ENCODE measurements around the gene LORICRIN.

LORICRIN gene

DNA sequence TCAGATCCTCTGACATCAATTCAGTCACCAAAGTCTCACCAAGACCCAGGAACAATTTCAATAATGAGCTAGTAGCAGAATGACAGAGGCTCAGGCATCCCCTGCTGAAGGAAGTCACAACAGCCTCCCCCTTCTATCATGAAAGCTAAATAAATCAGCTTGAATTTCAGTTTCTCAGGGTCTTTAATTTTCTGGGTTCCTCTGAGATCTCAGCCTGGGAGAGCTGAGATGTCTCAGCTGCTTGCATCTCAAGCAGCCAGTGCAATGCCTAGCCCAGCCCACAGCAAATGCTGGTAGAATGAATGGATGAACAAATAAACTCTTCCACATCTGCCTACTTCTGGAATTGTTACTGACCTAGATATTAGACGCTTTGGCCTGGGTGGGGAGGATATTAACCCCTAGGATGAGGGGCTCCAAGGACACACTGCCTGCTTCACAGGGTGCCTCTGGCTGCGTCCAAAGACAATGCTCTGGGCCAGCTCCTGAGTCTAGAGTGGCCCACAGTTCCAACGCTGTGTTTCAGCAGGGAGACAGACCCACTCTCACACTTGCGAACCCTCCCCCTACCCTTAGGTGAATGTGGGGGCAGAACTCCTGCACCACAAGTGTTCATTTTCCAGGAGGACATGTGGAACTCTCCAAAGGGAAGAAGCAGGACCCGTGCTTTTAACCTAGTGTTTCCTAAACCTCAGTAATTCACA is 11.2 kb upstream of the LORICRIN start:
- peaks cover 2 to 3% of the 10 kb centered on the region in 2 donors for H3K27me3 ChIP-seq (ENCODE audit: control insufficient read depth in 2 of 2, insufficient read depth in 2 of 2, low read length in 2 of 2)
- no peaks in the 10 kb centered on the region for H3K9me3 ChIP-seq (ENCODE audit: control insufficient read depth in 2 of 2, low read length in 2 of 2)
- no peaks in the 10 kb centered on the region for H3K4me1 ChIP-seq (ENCODE audit: control insufficient read depth in 2 of 2, insufficient read depth in 2 of 2, low read length in 2 of 2)
- H3K4me3 ChIP-seq (ENCODE audit: low read length in 2 of 2) = no peak overlapping the region
- H3K36me3 ChIP-seq (ENCODE audit: control insufficient read depth in 2 of 2, insufficient read depth in 2 of 2, low read length in 2 of 2) = no peaks in the 10 kb centered on the region
- no peak overlapping the region for H3K27ac ChIP-seq (ENCODE audit: low read depth in 2 of 2, low read length in 2 of 2)
- H3K9ac ChIP-seq (ENCODE audit: low read depth in 1 of 2, low read length in 2 of 2) = no peak overlapping the region

- Histone ChIP-seq H3K27me3 (ENCODE audit: control insufficient read depth in 2 of 2, insufficient read depth in 2 of 2, low read length in 2 of 2) (peaks cover 2 to 3% of the 10 kb centered on the region in 2 donors), H3K4me1 (ENCODE audit: control insufficient read depth in 2 of 2, insufficient read depth in 2 of 2, low read length in 2 of 2) (no peaks in the 10 kb centered on the region), H3K36me3 (ENCODE audit: control insufficient read depth in 2 of 2, insufficient read depth in 2 of 2, low read length in 2 of 2) (no peaks in the 10 kb centered on the region), H3K9me3 (ENCODE audit: control insufficient read depth in 2 of 2, low read length in 2 of 2) (no peaks in the 10 kb centered on the region), H3K9ac (ENCODE audit: low read depth in 1 of 2, low read length in 2 of 2) (no peak overlapping the region), H3K4me3 (ENCODE audit: low read length in 2 of 2) (no peak overlapping the region), H3K27ac (ENCODE audit: low read depth in 2 of 2, low read length in 2 of 2) (no peak overlapping the region)
These were observed 9.3 kb upstream of the LORICRIN start for GRCh38 chr1:153250166-153250565.

GRCh38 chr1:153251087-153251486 is 8.4 kb upstream of the LORICRIN start:
- no peak overlapping the region for H3K4me3 ChIP-seq (ENCODE audit: low read length in 2 of 2)
- no peaks in the 10 kb centered on the region for H3K4me1 ChIP-seq (ENCODE audit: control insufficient read depth in 2 of 2, insufficient read depth in 2 of 2, low read length in 2 of 2)
- no peak overlapping the region for H3K9ac ChIP-seq (ENCODE audit: low read depth in 1 of 2, low read length in 2 of 2)
- H3K9me3 ChIP-seq (ENCODE audit: control insufficient read depth in 2 of 2, low read length in 2 of 2) = no peaks in the 10 kb centered on the region
- H3K27ac ChIP-seq (ENCODE audit: low read depth in 2 of 2, low read length in 2 of 2) = no peak overlapping the region
- H3K27me3 ChIP-seq (ENCODE audit: control insufficient read depth in 2 of 2, insufficient read depth in 2 of 2, low read length in 2 of 2) = peaks cover 0 to 3% of the 10 kb centered on the region in 2 donors
- H3K36me3 ChIP-seq (ENCODE audit: control insufficient read depth in 2 of 2, insufficient read depth in 2 of 2, low read length in 2 of 2) = no peaks in the 10 kb centered on the region

GRCh38 chr1:153251562-153251961 is 7.9 kb upstream of the LORICRIN start:
- Histone ChIP-seq H3K4me1 (ENCODE audit: control insufficient read depth in 2 of 2, insufficient read depth in 2 of 2, low read length in 2 of 2) (no peaks in the 10 kb centered on the region), H3K4me3 (ENCODE audit: low read length in 2 of 2) (no peak overlapping the region), H3K36me3 (ENCODE audit: control insufficient read depth in 2 of 2, insufficient read depth in 2 of 2, low read length in 2 of 2) (no peaks in the 10 kb centered on the region), H3K9me3 (ENCODE audit: control insufficient read depth in 2 of 2, low read length in 2 of 2) (no peaks in the 10 kb centered on the region), H3K27ac (ENCODE audit: low read depth in 2 of 2, low read length in 2 of 2) (no peak overlapping the region), H3K9ac (ENCODE audit: low read depth in 1 of 2, low read length in 2 of 2) (no peak overlapping the region), H3K27me3 (ENCODE audit: control insufficient read depth in 2 of 2, insufficient read depth in 2 of 2, low read length in 2 of 2) (peaks cover 0 to 3% of the 10 kb centered on the region in 2 donors)

DNA sequence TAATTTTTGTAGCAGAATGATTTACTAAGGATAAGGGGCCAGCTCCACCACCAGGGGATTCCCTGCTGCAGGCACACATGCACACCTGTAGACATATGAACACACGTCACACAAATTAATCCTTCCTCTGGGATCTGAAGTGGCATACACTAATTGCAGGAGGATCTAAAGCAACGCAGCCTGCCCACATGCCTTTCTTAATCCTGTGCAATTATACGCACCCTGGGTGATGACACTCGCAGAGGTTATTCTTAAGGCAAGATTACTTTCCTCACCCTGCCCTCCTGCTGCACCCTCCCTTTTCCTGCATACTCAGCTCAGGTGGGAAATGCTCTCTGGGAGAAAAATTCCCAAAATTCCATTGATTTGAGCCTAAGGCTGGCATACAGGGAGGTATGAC is 7.5 kb upstream of the LORICRIN start:
- Histone ChIP-seq H3K36me3 (ENCODE audit: control insufficient read depth in 2 of 2, insufficient read depth in 2 of 2, low read length in 2 of 2) (no peaks in the 10 kb centered on the region), H3K9ac (ENCODE audit: low read depth in 1 of 2, low read length in 2 of 2) (no peak overlapping the region), H3K9me3 (ENCODE audit: control insufficient read depth in 2 of 2, low read length in 2 of 2) (no peaks in the 10 kb centered on the region), H3K4me1 (ENCODE audit: control insufficient read depth in 2 of 2, insufficient read depth in 2 of 2, low read length in 2 of 2) (no peaks in the 10 kb centered on the region), H3K27me3 (ENCODE audit: control insufficient read depth in 2 of 2, insufficient read depth in 2 of 2, low read length in 2 of 2) (peaks cover 0 to 3% of the 10 kb centered on the region in 2 donors), H3K4me3 (ENCODE audit: low read length in 2 of 2) (no peak overlapping the region), H3K27ac (ENCODE audit: low read depth in 2 of 2, low read length in 2 of 2) (no peak overlapping the region)

- H3K4me1 ChIP-seq (ENCODE audit: control insufficient read depth in 2 of 2, insufficient read depth in 2 of 2, low read length in 2 of 2) = no peaks in the 10 kb centered on the region
- H3K9ac ChIP-seq (ENCODE audit: low read depth in 1 of 2, low read length in 2 of 2) = no peak overlapping the region
- no peak overlapping the region for H3K4me3 ChIP-seq (ENCODE audit: low read length in 2 of 2)
- no peak overlapping the region for H3K27ac ChIP-seq (ENCODE audit: low read depth in 2 of 2, low read length in 2 of 2)
- peaks cover 0 to 3% of the 10 kb centered on the region in 2 donors for H3K27me3 ChIP-seq (ENCODE audit: control insufficient read depth in 2 of 2, insufficient read depth in 2 of 2, low read length in 2 of 2)
- no peaks in the 10 kb centered on the region for H3K9me3 ChIP-seq (ENCODE audit: control insufficient read depth in 2 of 2, low read length in 2 of 2)
- no peaks in the 10 kb centered on the region for H3K36me3 ChIP-seq (ENCODE audit: control insufficient read depth in 2 of 2, insufficient read depth in 2 of 2, low read length in 2 of 2)
These were observed 6.4 kb upstream of the LORICRIN start for GRCh38 chr1:153253076-153253475.

GRCh38 chr1:153253693-153254092 is 5.8 kb upstream of the LORICRIN start:
- H3K27me3 ChIP-seq (ENCODE audit: control insufficient read depth in 2 of 2, insufficient read depth in 2 of 2, low read length in 2 of 2) = no peaks in the 10 kb centered on the region
- no peaks in the 10 kb centered on the region for H3K36me3 ChIP-seq (ENCODE audit: control insufficient read depth in 2 of 2, insufficient read depth in 2 of 2, low read length in 2 of 2)
- H3K27ac ChIP-seq (ENCODE audit: low read depth in 2 of 2, low read length in 2 of 2) = no peak overlapping the region
- H3K4me1 ChIP-seq (ENCODE audit: control insufficient read depth in 2 of 2, insufficient read depth in 2 of 2, low read length in 2 of 2) = no peaks in the 10 kb centered on the region
- H3K4me3 ChIP-seq (ENCODE audit: low read length in 2 of 2) = no peak overlapping the region
- no peaks in the 10 kb centered on the region for H3K9me3 ChIP-seq (ENCODE audit: control insufficient read depth in 2 of 2, low read length in 2 of 2)
- H3K9ac ChIP-seq (ENCODE audit: low read depth in 1 of 2, low read length in 2 of 2) = no peak overlapping the region

GRCh38 chr1:153260585-153261280 is 1.2 kb downstream of the LORICRIN start:
- no peak overlapping the region for H3K4me3 ChIP-seq (ENCODE audit: low read length in 2 of 2)
- H3K9me3 ChIP-seq (ENCODE audit: control insufficient read depth in 2 of 2, low read length in 2 of 2) = no peaks in the 10 kb centered on the region
- no peaks in the 10 kb centered on the region for H3K36me3 ChIP-seq (ENCODE audit: control insufficient read depth in 2 of 2, insufficient read depth in 2 of 2, low read length in 2 of 2)
- peaks cover 23 to 36% of the 10 kb centered on the region in 2 donors for H3K27me3 ChIP-seq (ENCODE audit: control insufficient read depth in 2 of 2, insufficient read depth in 2 of 2, low read length in 2 of 2)
- no peak overlapping the region for H3K27ac ChIP-seq (ENCODE audit: low read depth in 2 of 2, low read length in 2 of 2)
- H3K4me1 ChIP-seq (ENCODE audit: control insufficient read depth in 2 of 2, insufficient read depth in 2 of 2, low read length in 2 of 2) = peaks cover 3 to 7% of the 10 kb centered on the region in 2 donors
- no peak overlapping the region for H3K9ac ChIP-seq (ENCODE audit: low read depth in 1 of 2, low read length in 2 of 2)

- Histone ChIP-seq H3K27me3 (ENCODE audit: control insufficient read depth in 2 of 2, insufficient read depth in 2 of 2, low read length in 2 of 2) (peaks cover 23 to 38% of the 10 kb centered on the region in 2 donors), H3K9ac (ENCODE audit: low read depth in 1 of 2, low read length in 2 of 2) (no peak overlapping the region), H3K4me3 (ENCODE audit: low read length in 2 of 2) (peak overlapping the region; percentile 45), H3K4me1 (ENCODE audit: control insufficient read depth in 2 of 2, insufficient read depth in 2 of 2, low read length in 2 of 2) (peaks cover 3 to 7% of the 10 kb centered on the region in 2 donors), H3K9me3 (ENCODE audit: control insufficient read depth in 2 of 2, low read length in 2 of 2) (no peaks in the 10 kb centered on the region), H3K27ac (ENCODE audit: low read depth in 2 of 2, low read length in 2 of 2) (no peak overlapping the region), H3K36me3 (ENCODE audit: control insufficient read depth in 2 of 2, insufficient read depth in 2 of 2, low read length in 2 of 2) (no peaks in the 10 kb centered on the region)
These were observed 2.0 kb downstream of the LORICRIN start for GRCh38 chr1:153261281-153262069.

- Histone ChIP-seq H3K27ac (ENCODE audit: low read depth in 2 of 2, low read length in 2 of 2) (no peak overlapping the region), H3K27me3 (ENCODE audit: control insufficient read depth in 2 of 2, insufficient read depth in 2 of 2, low read length in 2 of 2) (peaks cover 23 to 42% of the 10 kb centered on the region in 2 donors), H3K9ac (ENCODE audit: low read depth in 1 of 2, low read length in 2 of 2) (no peak overlapping the region), H3K36me3 (ENCODE audit: control insufficient read depth in 2 of 2, insufficient read depth in 2 of 2, low read length in 2 of 2) (no peaks in the 10 kb centered on the region), H3K9me3 (ENCODE audit: control insufficient read depth in 2 of 2, low read length in 2 of 2) (no peaks in the 10 kb centered on the region), H3K4me3 (ENCODE audit: low read length in 2 of 2) (peak overlapping the region; percentile 45), H3K4me1 (ENCODE audit: control insufficient read depth in 2 of 2, insufficient read depth in 2 of 2, low read length in 2 of 2) (peaks cover 3 to 7% of the 10 kb centered on the region in 2 donors)
These were observed 2.5 kb downstream of the LORICRIN start for GRCh38 chr1:153262070-153262366.

All from mucosa of rectum (tissue), 2 donors.